Activated CD4-positive, alpha-beta T cell treated with anti-CD3 and anti-CD28 coated beads for 36 hours (primary cell): ENCODE data around the gene CHKA. TPM values are rescaled to one million over a fixed set of nuclear protein-coding genes. Genes with fewer than 3 reads are reported as not detected.
A peak's percentile ranks its signal among the peaks of the same experiment; 100 is the strongest.

Experiments used
- ATAC-seq: fragments of 200-7000 bp; cut with Tn5 transposase; one replicate; pipeline ENCODE4 v1.10.0; 2021; ENCODE audit warnings: mild to moderate bottlenecking, moderate library complexity
- CTCF ChIA-PET: fragments of 350-600 bp; sonication (Branson Sonifier 250); formaldehyde crosslinking; loops from one replicate; lab custom pipeline; 2021; ENCODE audit warnings: antibody characterized with exemption; lab: Charles Lee
- POLR2A ChIA-PET: fragments of 350-600 bp; sonication (Branson Sonifier 250); formaldehyde crosslinking; loops from one replicate; lab custom pipeline; 2021; ENCODE audit warnings: antibody characterized with exemption, inconsistent platforms; lab: Charles Lee
- DNase-seq: peaks from one replicate; pipeline ENCODE4 v3.0.0-alpha.2; 2020
- H3K27ac Mint-ChIP-seq: one replicate; pipeline ENCODE4 v1.8.0; 2021; ENCODE audit warnings: mixed read lengths
- H3K27me3 Mint-ChIP-seq: one replicate; pipeline ENCODE4 v1.8.0; 2021; ENCODE audit warnings: mixed read lengths
- H3K36me3 Mint-ChIP-seq: one replicate; pipeline ENCODE4 v1.8.0; 2021; ENCODE audit warnings: low read depth, mixed read lengths
- H3K4me1 Mint-ChIP-seq: one replicate; pipeline ENCODE4 v1.8.0; 2021; ENCODE audit warnings: mixed read lengths
- H3K4me3 Mint-ChIP-seq: one replicate; pipeline ENCODE4 v1.8.0; 2021; ENCODE audit warnings: mild to moderate bottlenecking, moderate library complexity, mixed read lengths
- H3K9me3 Mint-ChIP-seq: one replicate; pipeline ENCODE4 v1.8.0; 2021; ENCODE audit warnings: low read depth, mixed read lengths
- intact Hi-C, 2 experiments: fragments of 100-400 bp; cut with DNase I in 1 of 2; cut with micrococcal nuclease in 1 of 2; formaldehyde crosslinking; loops; one replicate each; pipeline versions ENCODE4 v1.14.2 to v1.15.1; 2022 to 2024; cut with DNase I, micrococcal nuclease
- total RNA-seq, 2 experiments: library from RNA; stranded (reverse); gene quantifications; one replicate each; pipeline ENCODE4 v1.2.3, GENCODE V29; 2021

The CHKA gene
- total RNA-seq, 2 experiments from 2014 or later: 5.5 to 7.5 TPM

GRCh38 chr11:68036717-68037239 is 84.4 kb downstream of the CHKA start:
- CTCF ChIA-PET: interaction anchor here (0.6 to 1.6 kb wide), 2 partner anchors 169 to 172 kb away, joined by 4 read pairs; no protein-coding TSS in a partner anchor
- DNase-seq (peak; percentile 47), ATAC-seq (peak; percentile 11)
- Mint-ChIP-seq H3K36me3 (peaks cover 12% of the 10 kb centered on the region), H3K4me1 (peaks cover 18% of the 10 kb centered on the region), H3K4me3 (no peak overlapping the region), H3K27ac (peak overlapping the region; percentile 80), H3K9me3 (no peaks in the 10 kb centered on the region), H3K27me3 (no peaks in the 10 kb centered on the region)
- intact Hi-C loops: loop anchor here (5.0 to 10.0 kb wide), 2 partner anchors 34 to 1638 kb away; partner anchors contain the start of genes LTO1 (in 1 of the 2) and UNC93B1 (in 1 of the 2)
- POLR2A ChIA-PET: interaction anchor here (0.5 kb wide), 1 partner anchor 23 kb away, joined by 3 read pairs; no protein-coding TSS in a partner anchor

DNA sequence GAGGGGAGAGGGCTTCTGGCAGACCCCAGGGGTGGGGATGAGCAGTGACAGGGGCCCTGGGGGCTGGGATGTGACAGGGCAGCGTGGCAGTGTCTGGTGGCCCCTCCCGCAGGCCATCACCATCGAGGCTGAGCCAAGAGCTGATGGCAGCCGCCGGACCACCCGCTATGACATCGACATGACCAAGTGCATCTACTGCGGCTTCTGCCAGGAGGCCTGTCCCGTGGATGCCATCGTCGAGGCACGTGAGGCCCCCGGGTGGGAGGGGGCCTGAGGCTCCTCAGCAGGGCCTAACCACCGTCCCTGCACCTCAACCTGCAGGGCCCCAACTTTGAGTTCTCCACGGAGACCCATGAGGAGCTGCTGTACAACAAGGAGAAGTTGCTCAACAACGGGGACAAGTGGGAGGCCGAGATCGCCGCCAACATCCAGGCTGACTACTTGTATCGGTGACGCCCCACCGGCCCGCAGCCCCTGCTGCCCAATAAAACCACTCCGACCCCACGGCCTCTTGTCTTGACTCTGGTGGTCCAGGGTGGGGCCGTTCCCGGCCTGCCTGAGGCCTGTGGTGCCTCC is 85.0 kb downstream of the CHKA start:
- Mint-ChIP-seq H3K9me3 (no peaks in the 10 kb centered on the region), H3K4me3 (no peak overlapping the region)
- POLR2A ChIA-PET: no interaction called here

GRCh38 chr11:68035266-68035876 is 85.8 kb downstream of the CHKA start:
- Mint-ChIP-seq H3K27me3 (no peaks in the 10 kb centered on the region), H3K4me3 (no peak overlapping the region), H3K27ac (no peak overlapping the region), H3K36me3 (peaks cover 7% of the 10 kb centered on the region), H3K9me3 (no peaks in the 10 kb centered on the region), H3K4me1 (peaks cover 18% of the 10 kb centered on the region)
- CTCF ChIA-PET: interaction anchor here (1.2 kb wide), 1 partner anchor 174 kb away, joined by 3 read pairs; no protein-coding TSS in a partner anchor
- intact Hi-C loops: loop anchor here (5.0 to 10.0 kb wide), 2 partner anchors 33 to 1639 kb away; partner anchors contain the start of genes LTO1 (in 1 of the 2) and UNC93B1 (in 1 of the 2)
- POLR2A ChIA-PET: interaction anchor here (0.7 kb wide), 1 partner anchor 8 kb away, joined by 4 read pairs; no protein-coding TSS in a partner anchor
- no peak for DNase-seq
- ATAC-seq: no peak

More for the DNA sequence above, 85.0 kb downstream of the CHKA start:
- Mint-ChIP-seq H3K4me1 (peaks cover 21% of the 10 kb centered on the region), H3K27me3 (no peaks in the 10 kb centered on the region), H3K27ac (peak overlapping the region; percentile 80), H3K36me3 (peaks cover 9% of the 10 kb centered on the region)
- no peak for ATAC-seq
- CTCF ChIA-PET: interaction anchor here (0.6 to 1.2 kb wide), 2 partner anchors 169 to 173 kb away, joined by 3 to 4 read pairs; no protein-coding TSS in a partner anchor
- no peak for DNase-seq
- intact Hi-C loops: loop anchor here (5.0 to 10.0 kb wide), 2 partner anchors 34 to 1639 kb away; partner anchors contain the start of genes LTO1 (in 1 of the 2) and UNC93B1 (in 1 of the 2)

DNA sequence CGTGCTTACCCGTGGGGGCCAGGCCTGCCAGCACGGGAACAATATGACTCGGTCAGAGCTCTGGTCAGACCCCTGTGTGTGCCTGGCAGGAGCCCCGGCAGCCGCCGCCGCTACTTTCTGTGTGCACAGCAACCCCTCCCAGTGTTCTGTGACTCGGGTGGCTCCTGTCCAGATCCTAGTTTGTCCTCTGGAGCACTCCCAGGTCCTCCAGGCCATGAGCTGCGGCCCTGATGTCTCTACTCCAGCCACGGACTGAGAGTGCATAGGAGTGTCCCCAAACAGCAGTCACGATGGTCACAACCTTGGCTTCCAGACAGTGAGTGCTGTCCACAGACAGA is 87.5 kb downstream of the CHKA start:
- Mint-ChIP-seq H3K4me3 (no peak overlapping the region), H3K4me1 (peaks cover 33% of the 10 kb centered on the region), H3K27ac (peak overlapping the region; percentile 31), H3K36me3 (peaks cover 6% of the 10 kb centered on the region), H3K27me3 (no peaks in the 10 kb centered on the region), H3K9me3 (no peaks in the 10 kb centered on the region)
- DNase-seq (no peak), ATAC-seq (no peak)
- ChIA-PET POLR2A (no interaction called here), CTCF (no interaction called here)
- intact Hi-C loops: loop anchor here in 1 of 2 experiments (10.0 kb wide), 1 partner anchor 1641 kb away; the partner anchor contains the start of gene LTO1

DNA sequence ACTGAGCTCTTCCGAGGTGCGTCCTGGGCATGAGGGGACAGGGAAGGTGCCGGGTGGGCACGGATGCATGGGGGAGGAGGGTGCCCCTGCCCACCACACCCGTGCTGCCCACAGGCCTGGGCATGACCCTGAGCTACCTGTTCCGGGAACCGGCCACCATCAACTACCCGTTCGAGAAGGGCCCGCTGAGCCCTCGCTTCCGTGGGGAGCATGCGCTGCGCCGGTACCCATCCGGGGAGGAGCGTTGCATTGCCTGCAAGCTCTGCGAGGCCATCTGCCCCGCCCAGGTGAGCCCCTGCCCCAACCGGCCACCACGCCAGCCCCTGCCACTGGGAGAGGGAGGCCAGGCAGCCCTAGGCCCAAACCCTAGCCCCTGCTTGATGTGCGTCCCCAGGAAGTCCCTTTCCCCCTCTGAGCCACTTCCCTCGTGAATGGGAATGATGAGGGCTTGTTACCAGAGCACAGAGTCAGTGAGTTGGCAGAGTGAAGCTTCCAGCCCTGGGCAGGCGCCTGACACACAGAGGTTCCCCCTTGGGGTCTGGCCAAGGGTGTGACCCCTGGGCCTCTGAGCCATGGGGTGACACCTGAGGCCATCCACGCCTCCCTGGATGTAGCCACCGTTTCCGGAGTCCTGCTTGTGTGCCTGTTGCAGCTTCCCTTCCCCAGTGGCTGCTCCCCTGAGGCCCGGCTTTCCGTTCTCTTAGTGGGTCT is 88.0 kb downstream of the CHKA start:
- ChIA-PET POLR2A (no interaction called here), CTCF (no interaction called here)
- peaks cover 6% of the 10 kb centered on the region for H3K36me3 Mint-ChIP-seq
- no peaks in the 10 kb centered on the region for H3K9me3 Mint-ChIP-seq
- peaks cover 35% of the 10 kb centered on the region for H3K4me1 Mint-ChIP-seq
- ATAC-seq: no peak
- DNase-seq: no peak
- H3K27ac Mint-ChIP-seq: no peak overlapping the region
- H3K4me3 Mint-ChIP-seq: no peak overlapping the region
- intact Hi-C loops: loop anchor here in 1 of 2 experiments (10.0 kb wide), 1 partner anchor 1642 kb away; the partner anchor contains the start of gene LTO1
- no peaks in the 10 kb centered on the region for H3K27me3 Mint-ChIP-seq

DNA sequence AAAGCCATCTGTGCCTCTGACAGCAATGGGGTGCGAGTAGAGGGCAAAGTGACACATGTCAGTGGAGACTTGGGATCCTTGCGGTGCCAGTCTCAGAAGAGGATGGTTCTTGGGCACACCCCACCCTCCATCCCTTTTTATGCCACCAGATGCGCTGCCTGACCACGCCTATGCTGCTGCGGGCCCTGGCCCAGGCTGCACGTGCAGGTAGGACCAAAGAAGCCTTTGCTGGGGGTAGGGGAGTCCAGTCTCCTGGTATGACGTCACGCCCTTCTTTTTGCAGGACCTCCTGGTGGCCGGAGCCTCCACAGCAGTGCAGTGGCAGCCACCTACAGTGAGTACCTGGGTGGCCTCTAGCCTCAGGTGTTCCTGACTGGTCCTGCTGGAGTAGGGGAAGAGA is 89.2 kb downstream of the CHKA start:
- POLR2A ChIA-PET: no interaction called here
- no peaks in the 10 kb centered on the region for H3K27me3 Mint-ChIP-seq
- CTCF ChIA-PET: no interaction called here
- peaks cover 6% of the 10 kb centered on the region for H3K36me3 Mint-ChIP-seq
- peaks cover 30% of the 10 kb centered on the region for H3K4me1 Mint-ChIP-seq
- ATAC-seq (no peak), DNase-seq (no peak)
- intact Hi-C loops: loop anchor here in 1 of 2 experiments (10.0 kb wide), 1 partner anchor 1643 kb away; the partner anchor contains the start of gene LTO1
- no peaks in the 10 kb centered on the region for H3K9me3 Mint-ChIP-seq
- H3K4me3 Mint-ChIP-seq: peak overlapping the region; percentile 96
- peak overlapping the region; percentile 95 for H3K27ac Mint-ChIP-seq

- peak overlapping the region; percentile 95 for H3K27ac Mint-ChIP-seq
- H3K36me3 Mint-ChIP-seq: peaks cover 6% of the 10 kb centered on the region
- ChIA-PET POLR2A (interaction anchor here (0.6 kb wide), 1 partner anchor 653 kb away, joined by 3 read pairs; no protein-coding TSS in a partner anchor), CTCF (no interaction called here)
- DNase-seq (peak; percentile 35), ATAC-seq (no peak)
- H3K9me3 Mint-ChIP-seq: no peaks in the 10 kb centered on the region
- no peaks in the 10 kb centered on the region for H3K27me3 Mint-ChIP-seq
- H3K4me1 Mint-ChIP-seq: peaks cover 26% of the 10 kb centered on the region
- H3K4me3 Mint-ChIP-seq: peak overlapping the region; percentile 96
- intact Hi-C loops: loop anchor here in 1 of 2 experiments (2.0 to 10.0 kb wide), 3 partner anchors 602 to 1644 kb away; partner anchors contain the start of genes LTO1, RPS6KB2 and TPCN2
Measured at GRCh38 chr11:68031144-68031464, 90.1 kb downstream of the CHKA start.

GRCh38 chr11:68030318-68031143 is 90.7 kb downstream of the CHKA start, which contains the start of gene NDUFS8:
NDUFS8 (plus strand) TSS chr11:68030681; CDS start chr11:68032152, 1,471 bp downstream.
- peak within 1 kb of the TSS; percentile 96 for H3K4me3 Mint-ChIP-seq
- ChIA-PET POLR2A (interaction anchor here (0.6 kb wide), 1 partner anchor 652 kb away, joined by 3 read pairs; no protein-coding TSS in a partner anchor), CTCF (interaction anchor here (0.6 kb wide), 1 partner anchor 1592 kb away, joined by 3 read pairs; the partner anchor contains the start of gene MRPL11)
- no peaks in the 10 kb centered on the region for H3K27me3 Mint-ChIP-seq
- H3K36me3 Mint-ChIP-seq: peaks cover 7% of the 10 kb centered on the region
- ATAC-seq (peak; percentile 99), DNase-seq (peak; percentile 97)
- H3K27ac Mint-ChIP-seq: peak within 1 kb of the TSS; percentile 95
- H3K4me1 Mint-ChIP-seq: peaks cover 26% of the 10 kb centered on the region
- intact Hi-C loops: loop anchor here (1.0 to 10.0 kb wide), 12 partner anchors 10 to 1644 kb away; partner anchors contain the start of genes CDK2AP2 (in 1 of the 2), CHKA (in 1 of the 2), LTO1 (in 1 of the 2) and PPP6R3 (in 1 of the 2)
- no peaks in the 10 kb centered on the region for H3K9me3 Mint-ChIP-seq

DNA sequence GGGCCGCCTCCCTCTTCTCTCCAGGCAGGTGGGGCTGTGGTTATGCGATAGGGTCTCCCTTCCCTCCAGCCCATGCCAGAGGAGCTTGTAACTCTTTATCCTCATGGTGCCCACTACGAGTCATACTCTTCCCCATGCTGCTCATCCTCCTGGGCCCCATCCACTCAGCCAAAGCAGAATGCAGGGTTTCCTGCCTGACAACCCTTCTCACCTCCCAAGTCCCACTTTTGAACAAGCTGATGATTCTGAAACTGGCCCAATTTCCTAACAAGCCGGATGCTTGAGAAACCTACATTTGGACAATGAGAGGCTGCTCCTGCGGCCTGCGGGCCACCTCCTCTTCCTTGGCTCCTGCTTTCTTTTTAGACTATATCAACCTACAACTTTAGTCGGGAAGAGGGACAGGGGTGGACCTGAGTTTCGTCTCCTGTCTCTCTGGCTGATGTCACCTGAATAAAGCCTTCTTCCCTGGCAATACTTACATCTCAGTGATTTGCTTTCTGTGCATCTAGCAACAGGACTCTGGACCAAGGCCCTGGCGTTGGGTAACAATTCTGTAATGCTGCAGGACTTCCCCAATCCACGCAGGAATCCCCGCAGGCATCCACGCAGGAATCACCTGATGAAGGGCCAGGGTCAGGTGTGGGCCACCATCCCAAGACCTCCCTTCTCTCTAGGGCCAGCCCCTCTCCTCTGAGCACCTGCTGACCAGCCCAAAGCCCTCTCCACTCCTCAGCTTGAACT is 92.2 kb downstream of the CHKA start:
- intact Hi-C loops: no loop called here
- peaks cover 26% of the 10 kb centered on the region for H3K4me1 Mint-ChIP-seq
- ChIA-PET CTCF (interaction anchor here (0.7 to 1.0 kb wide), 2 partner anchors 9 to 10 kb away, joined by 3 read pairs; partner anchors contain the start of gene TCIRG1), POLR2A (no interaction called here)
- no peak for ATAC-seq
- H3K27me3 Mint-ChIP-seq: no peaks in the 10 kb centered on the region
- H3K4me3 Mint-ChIP-seq: peak overlapping the region; percentile 96
- H3K36me3 Mint-ChIP-seq: peaks cover 8% of the 10 kb centered on the region
- no peaks in the 10 kb centered on the region for H3K9me3 Mint-ChIP-seq
- no peak for DNase-seq
- peak overlapping the region; percentile 66 for H3K27ac Mint-ChIP-seq
